Ovary (tissue), 9 donors: ENCODE data around the gene ADRA2A. TPM values are rescaled to one million over a fixed set of nuclear protein-coding genes. Genes with fewer than 3 reads are reported as not detected.

Experiments
- DNase-seq, 5 donors: peaks; one replicate each; pipeline ENCODE4 v3.0.0-alpha.2; 2019 to 2020
- H3K27ac ChIP-seq, 2 donors: fragments of 200-600 bp; one replicate each; pipeline versions ENCODE4 v1.5.1 to v1.8.0; 2019 to 2022
- H3K27me3 ChIP-seq: fragments of 200-600 bp; one replicate; pipeline ENCODE4 v1.8.0; 2022
- H3K36me3 ChIP-seq: fragments of 200-600 bp; sonication (generic); one replicate; pipeline ENCODE4 v1.5.1; 2019
- H3K4me1 ChIP-seq: one replicate; pipeline ENCODE4 v1.8.1; 2013; ENCODE audit warnings: mild to moderate bottlenecking, moderate library complexity; ENCODE audit not compliant: insufficient read depth
- H3K4me3 ChIP-seq: fragments of 200-600 bp; sonication (generic); one replicate; pipeline ENCODE4 v1.5.1; 2017
- H3K9me3 ChIP-seq, 2 donors: fragments of 200-600 bp in 1 of 2; sonication (generic) in 1 of 2; one replicate each; pipeline versions ENCODE4 v1.5.1 to v1.8.1; 2013 to 2019; ENCODE audit warnings: mild to moderate bottlenecking in 1 of 2, moderate library complexity in 1 of 2
- CTCF ChIP-seq, 3 donors: fragments of 450-650 bp in 2 of 3; fragments of 200-600 bp in 1 of 3; IDR thresholded peaks; one replicate each; pipeline versions ENCODE4 v1.5.1 to v1.8.0; 2016 to 2022; ENCODE audit warnings: antibody characterized with exemption in 3 of 3, mild to moderate bottlenecking in 1 of 3
- EP300 ChIP-seq: sonication (generic); formaldehyde crosslinking; IDR thresholded peaks from one replicate; pipeline ENCODE4 v1.6.1; 2017; ENCODE audit warnings: antibody characterized with exemption
- POLR2A ChIP-seq: fragments of 450-650 bp; IDR thresholded peaks from one replicate; pipeline ENCODE4 v1.6.1; 2017; ENCODE audit warnings: antibody characterized with exemption, mild to moderate bottlenecking, moderate library complexity
- WGBS, 3 donors: extraction: QIAGEN DNeasy Blood & Tissue Kit in 1 of 3; methylation state at CpG; one replicate each; pipeline versions ENCODE4 v1.1.5 to v1.1.7; 2013 to 2017; 5-methylcytosine and 5-hydroxymethylcytosine counted together
- intact Hi-C, 4 donors: fragments of 100-400 bp; cut with DNase I; formaldehyde crosslinking; loops; one replicate each; pipeline versions ENCODE4 v1.11.0 to v1.15.1; 2022 to 2023
- polyA plus RNA-seq, 2 donors: library from polyadenylated mRNA; stranded (reverse); fragments of 200-250 nt in 1 of 2; fragments of 350-450 nt in 1 of 2; fragmentation: Illumina TruSeq in 1 of 2; extraction: RNeasy Lipid Tissue Mini Kit (QIAGEN cat#74804) in 1 of 2; gene quantifications; one replicate each; pipeline ENCODE4 v1.2.3, GENCODE V29; 2013 to 2014
- total RNA-seq, 7 donors: library from RNA; depleted of rRNA in 2 of 7; stranded (reverse); fragments of >200 nt in 2 of 7; fragmentation: NEBNext Ultra II Directional in 3 of 7; extraction: Animal tissue kit (Norgen Biotek cat#: 25700) in 3 of 7; gene quantifications; one replicate each; pipeline versions ENCODE4 v1.1.0 to v1.2.4, GENCODE V29; 2016 to 2023
- donor health status: DM: no; HTN: no; CAD: no; lungs with moderate emphysema.
- donor health status: DM: no; HTN: no; CAD: no.
- donor health status: Bipolar disorder and iron deficiency.
- donor health status: DM: yes; HTN: yes; CAD: no.
- donor health status: DM: no; HTN: no; CAD: no.
- donor health status: DM: yes; HTN: yes; CAD: no.

ADRA2A gene
- total and polyA plus RNA-seq, 9 donors: 13.7 to 55.7 (median 20.0) TPM

- TF ChIP-seq POLR2A (no peak), EP300 (no peak), CTCF (IDR thresholded peaks at IDR 0.05) (no peak)
- Histone ChIP-seq H3K27me3 (no peaks in the 10 kb centered on the region), H3K9me3 (no peaks in the 10 kb centered on the region), H3K4me3 (no peak overlapping the region), H3K4me1 (peaks cover 3% of the 10 kb centered on the region), H3K27ac (no peak overlapping the region), H3K36me3 (no peaks in the 10 kb centered on the region)
- WGBS, 3 donors: 88 to 92% (median 91%) methylated on average over 4 of the region's 4 CpGs
- intact Hi-C loops: no loop called here
- no peak for DNase-seq
Observed at GRCh38 chr10:111087968-111088505, 11.2 kb downstream of the ADRA2A start.

GRCh38 chr10:111089293-111089692 lies 12.5 kb downstream of the ADRA2A start:
- Histone ChIP-seq H3K36me3 (no peaks in the 10 kb centered on the region), H3K27me3 (no peaks in the 10 kb centered on the region), H3K9me3 (no peaks in the 10 kb centered on the region), H3K4me3 (no peak overlapping the region), H3K27ac (no peak overlapping the region), H3K4me1 (peaks cover 3% of the 10 kb centered on the region)
- intact Hi-C loops: no loop called here
- TF ChIP-seq CTCF (IDR thresholded peaks at IDR 0.05): no peak
- TF ChIP-seq EP300: no peak
- no peak for TF ChIP-seq POLR2A
- no peak for DNase-seq
- WGBS, 3 donors: 93 to 95% (median 95%) methylated on average over 3 of the region's 3 CpGs

- H3K4me3 ChIP-seq: no peak overlapping the region
- no peak overlapping the region for H3K27ac ChIP-seq
- TF ChIP-seq POLR2A (no peak), CTCF (IDR thresholded peaks at IDR 0.05) (no peak)
- H3K27me3 ChIP-seq: no peaks in the 10 kb centered on the region
- H3K9me3 ChIP-seq: no peaks in the 10 kb centered on the region
- DNase-seq: no peak
- 82 to 92% (median 92%) methylated on average over 7 of the region's 7 CpGs for WGBS, 3 donors
- no peaks in the 10 kb centered on the region for H3K36me3 ChIP-seq
- intact Hi-C loops: no loop called here
- no peaks in the 10 kb centered on the region for H3K4me1 ChIP-seq
Observed at GRCh38 chr10:111091833-111092232, 15.0 kb downstream of the ADRA2A start.

GRCh38 chr10:111093741-111094380 lies 17.0 kb downstream of the ADRA2A start:
- H3K36me3 ChIP-seq: no peaks in the 10 kb centered on the region
- H3K9me3 ChIP-seq: no peaks in the 10 kb centered on the region
- WGBS, 3 donors: 70 to 85% (median 81%) methylated on average over 3 of the region's 3 CpGs
- H3K4me3 ChIP-seq: no peak overlapping the region
- intact Hi-C loops: no loop called here
- no peaks in the 10 kb centered on the region for H3K4me1 ChIP-seq
- TF ChIP-seq EP300 (no peak), CTCF (IDR thresholded peaks at IDR 0.05) (no peak), POLR2A (no peak)
- H3K27me3 ChIP-seq: no peaks in the 10 kb centered on the region
- no peak for DNase-seq
- no peak overlapping the region for H3K27ac ChIP-seq
